Measurements from ENCODE around the gene AGBL2. TPM values are rescaled to one million over a fixed set of nuclear protein-coding genes. Genes with fewer than 3 reads are reported as not detected.
A peak's percentile ranks its signal among the peaks of the same experiment; 100 is the strongest.
"Not testable (repeated sequence)": the region's sequence is repeated elsewhere in the genome, so short reads cannot be mapped to it uniquely, and the experiment has no call there.

AGBL2 gene
- total RNA-seq, 2 donors from 2014 or later, result 3.7 to 8.6 TPM

GRCh38 chr11:47667135-47667534 is 48.0 kb downstream of the AGBL2 start:
- Mint-ChIP-seq H3K4me3 (no peak overlapping the region), H3K27ac (peak overlapping the region; percentile 36), H3K9me3 (no peaks in the 10 kb centered on the region), H3K27me3 (no peaks in the 10 kb centered on the region), H3K4me1 (no peaks in the 10 kb centered on the region), H3K36me3 (ENCODE audit: low read depth) (no peaks in the 10 kb centered on the region)
- no peak for ATAC-seq (replicated peaks)

DNA sequence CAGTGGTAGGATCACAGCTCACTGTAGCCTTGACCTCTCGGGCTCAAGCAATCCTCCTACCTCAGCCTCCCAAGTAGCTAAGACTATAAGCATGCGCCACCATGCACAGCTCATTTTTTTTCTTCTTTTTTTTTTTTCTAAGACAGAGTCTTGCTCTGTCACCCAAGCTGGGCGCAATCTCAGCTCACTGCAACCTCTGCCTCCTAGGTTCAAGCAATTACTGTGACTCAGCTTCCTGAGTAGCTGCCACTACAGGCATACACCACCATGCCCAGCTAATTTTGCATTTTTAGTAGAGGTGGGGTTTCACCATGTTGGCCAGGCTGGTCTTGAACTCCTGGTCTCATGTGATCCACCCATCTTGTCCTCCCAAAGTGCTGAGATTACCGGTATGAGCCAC is 50.2 kb downstream of the AGBL2 start:
- peak; percentile 36 for ATAC-seq (replicated peaks)
- H3K27me3 Mint-ChIP-seq; H3K4me1 Mint-ChIP-seq; H3K27ac Mint-ChIP-seq; H3K36me3 Mint-ChIP-seq (ENCODE audit: low read depth); H3K9me3 Mint-ChIP-seq: not testable (repeated sequence)
- H3K4me3 Mint-ChIP-seq, result peak overlapping the region; percentile 32

DNA sequence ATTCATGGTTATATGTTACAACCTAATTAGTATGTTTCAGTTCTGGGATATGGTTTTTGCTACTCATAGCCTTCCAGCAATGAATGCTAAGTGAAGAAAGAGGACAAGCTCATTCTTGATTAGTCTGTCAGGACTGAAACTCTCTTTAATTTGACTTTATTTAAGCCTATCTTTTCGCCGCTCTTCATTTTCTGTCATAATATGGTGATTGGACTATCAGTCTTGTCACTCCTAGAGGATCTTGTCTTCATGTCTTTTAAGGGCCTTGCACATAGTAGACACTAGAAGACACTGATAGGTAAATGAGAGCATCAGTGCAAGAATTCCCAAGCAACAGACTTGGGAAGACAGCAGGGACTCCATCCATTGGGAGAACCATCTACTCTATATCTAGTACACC is 53.9 kb downstream of the AGBL2 start:
- Mint-ChIP-seq H3K9me3 (no peaks in the 10 kb centered on the region), H3K4me3 (no peak overlapping the region), H3K36me3 (ENCODE audit: low read depth) (no peaks in the 10 kb centered on the region), H3K4me1 (no peaks in the 10 kb centered on the region), H3K27me3 (peaks cover 3% of the 10 kb centered on the region), H3K27ac (no peak overlapping the region)
- no peak for ATAC-seq (replicated peaks)

GRCh38 chr11:47659276-47659675 is 55.9 kb downstream of the AGBL2 start:
- no peaks in the 10 kb centered on the region for H3K9me3 Mint-ChIP-seq
- peaks cover 4% of the 10 kb centered on the region for H3K27me3 Mint-ChIP-seq
- no peak overlapping the region for H3K4me3 Mint-ChIP-seq
- no peak overlapping the region for H3K27ac Mint-ChIP-seq
- no peaks in the 10 kb centered on the region for H3K36me3 Mint-ChIP-seq (ENCODE audit: low read depth)
- no peak for ATAC-seq (replicated peaks)
- H3K4me1 Mint-ChIP-seq, result no peaks in the 10 kb centered on the region

GRCh38 chr11:47656260-47656885 is 58.8 kb downstream of the AGBL2 start:
- Mint-ChIP-seq H3K4me1 (no peaks in the 10 kb centered on the region), H3K27me3 (peaks cover 4% of the 10 kb centered on the region), H3K9me3 (peaks cover 5% of the 10 kb centered on the region), H3K36me3 (ENCODE audit: low read depth) (no peaks in the 10 kb centered on the region), H3K4me3 (no peak overlapping the region), H3K27ac (no peak overlapping the region)
- no peak for ATAC-seq (replicated peaks)

DNA sequence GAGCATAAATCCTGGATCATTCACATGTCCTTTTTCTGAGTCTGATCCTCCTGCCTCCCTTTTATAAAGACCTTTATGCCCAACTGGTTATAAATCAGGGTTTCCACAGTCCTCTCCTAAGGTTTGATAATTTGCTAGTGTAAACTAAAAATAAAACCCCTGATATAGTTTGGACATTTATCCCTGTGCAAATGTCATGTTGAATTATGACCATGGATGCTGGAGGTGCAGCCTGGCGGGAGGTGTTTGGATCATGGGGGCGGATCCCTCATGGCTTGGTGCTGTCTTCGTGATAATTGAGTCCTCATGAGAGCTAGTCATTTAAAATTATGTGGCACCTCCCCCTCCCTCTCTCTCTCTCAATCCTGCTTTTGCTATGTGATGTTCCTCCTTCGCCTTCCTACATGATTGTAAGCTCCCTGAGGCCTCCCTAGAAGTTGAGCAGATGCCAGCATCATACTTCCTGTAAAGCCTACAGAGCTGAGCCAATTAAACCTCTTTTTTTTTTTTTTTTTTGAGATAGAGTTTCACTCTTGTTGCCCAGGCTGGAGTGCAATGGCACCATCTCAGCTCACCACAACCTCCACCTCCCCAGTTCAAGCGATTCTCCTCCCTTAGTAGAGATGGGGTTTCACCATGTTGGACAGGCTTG is 63.2 kb downstream of the AGBL2 start:
- H3K9me3 Mint-ChIP-seq, result peaks cover 5% of the 10 kb centered on the region
- H3K27ac Mint-ChIP-seq, result no peak overlapping the region
- H3K4me3 Mint-ChIP-seq, result no peak overlapping the region
- ATAC-seq (replicated peaks), result no peak
- H3K27me3 Mint-ChIP-seq, result peaks cover 4% of the 10 kb centered on the region
- no peaks in the 10 kb centered on the region for H3K36me3 Mint-ChIP-seq (ENCODE audit: low read depth)
- H3K4me1 Mint-ChIP-seq, result no peaks in the 10 kb centered on the region

DNA sequence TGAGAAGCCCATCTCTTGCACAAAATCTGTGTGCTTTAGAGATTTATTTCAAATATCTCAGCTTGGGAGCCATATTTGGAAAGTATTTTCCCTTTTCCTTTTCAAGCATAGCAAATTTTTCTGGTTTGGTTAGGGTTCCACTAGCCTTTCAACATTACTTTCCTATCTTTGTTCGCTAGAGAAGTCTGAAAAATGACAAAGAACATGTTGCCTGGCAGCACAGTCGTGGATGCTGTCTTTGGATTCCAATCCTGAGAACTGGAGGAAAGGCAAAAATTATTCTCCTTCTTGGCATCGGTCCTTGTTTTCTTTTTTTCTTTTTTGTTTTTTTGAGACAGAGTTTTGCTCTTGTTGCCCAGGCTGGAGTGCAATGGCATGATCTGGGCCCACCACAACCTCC is 65.9 kb downstream of the AGBL2 start:
- Mint-ChIP-seq H3K36me3 (ENCODE audit: low read depth) (no peaks in the 10 kb centered on the region), H3K4me1 (no peaks in the 10 kb centered on the region), H3K27ac (no peak overlapping the region), H3K27me3 (no peaks in the 10 kb centered on the region), H3K9me3 (peaks cover 5% of the 10 kb centered on the region), H3K4me3 (no peak overlapping the region)
- no peak for ATAC-seq (replicated peaks)

DNA sequence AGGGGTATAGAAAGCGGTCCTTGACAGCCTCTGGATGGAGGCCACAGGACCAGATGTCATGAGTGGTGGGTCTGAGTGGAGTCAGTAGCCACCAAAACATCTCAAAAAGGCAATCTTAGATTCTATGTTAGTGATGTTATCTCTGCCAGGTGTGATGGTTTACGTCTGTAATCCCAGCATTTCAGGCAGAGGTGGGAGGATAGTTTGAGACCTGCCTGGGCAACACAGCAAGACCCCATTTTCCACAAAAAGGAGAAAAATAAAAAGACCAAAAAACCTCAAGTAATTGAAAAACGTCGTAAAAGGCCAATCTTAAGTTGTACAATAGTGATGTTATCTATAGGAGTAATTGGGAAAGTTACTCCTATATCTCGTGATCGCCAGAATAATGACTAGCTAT is 69.2 kb downstream of the AGBL2 start:
- H3K27me3 Mint-ChIP-seq, result no peaks in the 10 kb centered on the region
- peak overlapping the region; percentile 33 for H3K27ac Mint-ChIP-seq
- no peaks in the 10 kb centered on the region for H3K4me1 Mint-ChIP-seq
- peaks cover 11% of the 10 kb centered on the region for H3K36me3 Mint-ChIP-seq (ENCODE audit: low read depth)
- H3K9me3 Mint-ChIP-seq, result no peaks in the 10 kb centered on the region
- no peak overlapping the region for H3K4me3 Mint-ChIP-seq
- no peak for ATAC-seq (replicated peaks)

- no peaks in the 10 kb centered on the region for H3K27me3 Mint-ChIP-seq
- no peaks in the 10 kb centered on the region for H3K4me1 Mint-ChIP-seq
- peaks cover 15% of the 10 kb centered on the region for H3K36me3 Mint-ChIP-seq (ENCODE audit: low read depth)
- no peaks in the 10 kb centered on the region for H3K9me3 Mint-ChIP-seq
- no peak for ATAC-seq (replicated peaks)
- H3K4me3 Mint-ChIP-seq, result no peak overlapping the region
- H3K27ac Mint-ChIP-seq, result peak overlapping the region; percentile 33
Measured at GRCh38 chr11:47645500-47645899, 69.7 kb downstream of the AGBL2 start.

DNA sequence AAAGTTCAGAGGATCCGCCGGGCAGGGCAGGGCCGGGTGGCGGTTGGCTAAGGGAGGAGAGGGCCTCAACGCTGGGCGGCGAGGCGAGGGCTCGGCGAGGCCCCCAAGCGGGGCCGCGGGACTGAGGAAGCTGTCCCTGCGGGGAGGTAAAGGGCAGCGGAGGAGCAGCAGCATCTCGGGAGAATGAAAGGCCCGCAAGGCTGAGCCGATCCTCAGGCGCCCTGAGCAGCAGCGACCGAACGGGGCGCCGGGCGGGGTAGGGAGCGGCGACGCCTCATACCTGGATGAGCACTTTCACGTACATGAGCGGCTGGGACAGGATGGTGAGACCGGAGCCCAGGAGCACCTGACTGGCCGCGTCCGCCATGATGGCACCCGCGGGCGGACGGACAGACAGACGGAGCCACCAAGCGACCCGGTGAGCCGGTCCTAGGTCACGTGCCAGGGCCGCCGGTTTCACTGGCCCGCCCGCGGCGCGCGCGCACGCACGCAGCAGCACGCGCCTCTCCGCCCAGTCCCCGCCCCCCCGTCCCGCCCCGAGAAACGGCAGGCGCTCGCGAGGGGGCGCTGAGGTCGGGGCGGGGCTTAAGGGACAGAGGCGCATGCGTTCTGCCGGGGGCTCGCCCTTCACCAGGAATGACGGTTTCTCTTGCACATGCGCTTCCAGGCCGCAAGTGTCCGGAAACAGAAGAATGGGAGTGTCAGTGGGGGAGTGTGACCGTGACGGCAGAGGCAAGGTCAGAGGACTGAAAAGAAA is 72.9 kb downstream of the AGBL2 start, which contains the start of gene MTCH2:
Gene MTCH2, minus strand, starts transcription at position 461 of the 757 bp plus-strand sequence. Its CDS starts 94 bp downstream, at position 367.
- Mint-ChIP-seq H3K4me3 (peak within 1 kb of the TSS; percentile 92), H3K27me3 (no peaks in the 10 kb centered on the region), H3K4me1 (peaks cover 3% of the 10 kb centered on the region), H3K9me3 (no peaks in the 10 kb centered on the region), H3K27ac (peak within 1 kb of the TSS; percentile 94), H3K36me3 (ENCODE audit: low read depth) (peaks cover 42% of the 10 kb centered on the region)
- ATAC-seq (replicated peaks), result peak; percentile 89

GRCh38 chr11:47641600-47642098 is 73.5 kb downstream of the AGBL2 start:
- peaks cover 48% of the 10 kb centered on the region for H3K36me3 Mint-ChIP-seq (ENCODE audit: low read depth)
- H3K9me3 Mint-ChIP-seq, result no peaks in the 10 kb centered on the region
- H3K27ac Mint-ChIP-seq, result peak overlapping the region; percentile 94
- peaks cover 3% of the 10 kb centered on the region for H3K4me1 Mint-ChIP-seq
- no peak for ATAC-seq (replicated peaks)
- H3K27me3 Mint-ChIP-seq, result no peaks in the 10 kb centered on the region
- peak overlapping the region; percentile 92 for H3K4me3 Mint-ChIP-seq

DNA sequence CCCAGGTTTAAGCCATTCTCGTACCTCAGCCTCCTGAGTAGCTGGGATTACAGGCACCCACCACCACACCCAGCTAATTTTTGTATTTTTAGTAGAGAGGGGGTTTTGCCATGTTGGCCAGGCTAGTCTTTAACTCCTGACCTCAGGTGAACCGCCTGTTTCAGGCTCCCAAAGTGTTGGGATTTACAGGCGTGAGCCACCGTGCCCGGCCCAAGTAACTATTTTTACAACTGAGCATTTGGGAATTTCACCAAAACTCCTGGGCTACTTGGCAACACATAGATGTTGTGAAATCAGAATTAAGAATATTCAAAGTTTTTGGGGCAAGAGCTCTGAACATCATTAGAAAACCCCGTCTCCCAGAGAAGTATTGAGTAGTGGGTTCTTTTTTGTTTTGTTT is 74.7 kb downstream of the AGBL2 start:
- Mint-ChIP-seq H3K27ac (peak overlapping the region; percentile 94), H3K4me3 (peak overlapping the region; percentile 92), H3K36me3 (ENCODE audit: low read depth) (peaks cover 60% of the 10 kb centered on the region)
- H3K27me3 Mint-ChIP-seq; H3K9me3 Mint-ChIP-seq; ATAC-seq (replicated peaks); H3K4me1 Mint-ChIP-seq: not testable (repeated sequence)

GRCh38 chr11:47636331-47636730 is 78.8 kb downstream of the AGBL2 start:
- not testable (repeated sequence) for H3K4me3 Mint-ChIP-seq; H3K27ac Mint-ChIP-seq; H3K4me1 Mint-ChIP-seq; H3K9me3 Mint-ChIP-seq; ATAC-seq (replicated peaks); H3K27me3 Mint-ChIP-seq
- H3K36me3 Mint-ChIP-seq (ENCODE audit: low read depth), result peaks cover 94% of the 10 kb centered on the region

- H3K4me1 Mint-ChIP-seq, result no peaks in the 10 kb centered on the region
- no peaks in the 10 kb centered on the region for H3K9me3 Mint-ChIP-seq
- H3K4me3 Mint-ChIP-seq, result no peak overlapping the region
- peaks cover 99% of the 10 kb centered on the region for H3K36me3 Mint-ChIP-seq (ENCODE audit: low read depth)
- H3K27ac Mint-ChIP-seq, result no peak overlapping the region
- no peaks in the 10 kb centered on the region for H3K27me3 Mint-ChIP-seq
- ATAC-seq (replicated peaks), result no peak
Measured at GRCh38 chr11:47631473-47631872, 83.7 kb downstream of the AGBL2 start.

DNA sequence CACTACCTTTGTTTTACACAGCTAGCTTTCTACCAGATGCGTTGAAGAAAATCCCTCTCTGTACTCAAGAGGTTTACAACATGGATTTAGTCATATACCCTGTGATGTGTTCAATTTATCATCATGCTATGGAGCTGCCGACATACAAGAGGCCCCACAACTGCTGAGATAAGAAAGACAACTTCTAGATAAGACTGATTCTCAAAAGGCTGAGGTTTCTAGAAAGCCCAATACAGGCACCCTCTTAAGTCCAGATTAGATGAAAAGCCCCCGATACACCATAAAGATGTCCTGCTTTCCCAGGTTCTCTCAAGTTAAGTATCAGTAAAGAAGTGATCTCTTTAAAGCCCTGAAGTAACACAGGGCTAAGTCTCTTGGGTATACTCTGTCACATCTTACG is 87.1 kb downstream of the AGBL2 start:
- Mint-ChIP-seq H3K9me3 (no peaks in the 10 kb centered on the region), H3K27ac (no peak overlapping the region), H3K36me3 (ENCODE audit: low read depth) (peaks cover 98% of the 10 kb centered on the region), H3K4me3 (no peak overlapping the region), H3K4me1 (no peaks in the 10 kb centered on the region), H3K27me3 (no peaks in the 10 kb centered on the region)
- ATAC-seq (replicated peaks), result no peak
